ENCODE measurements around the gene PDS5A. TPM values are rescaled to one million over a fixed set of nuclear protein-coding genes. Genes with fewer than 3 reads are reported as not detected.

The PDS5A gene
- total and polyA plus RNA-seq, 9 of the 15 experiments (the other 6 are each of a cell fraction or from before 2014, with no cell fraction given) = 16.4 to 85.4 (median 70.0) TPM

GRCh38 chr4:39855909-39856512, 121.7 kb downstream of the PDS5A start (continued):
- TF ChIP-seq CBX5 (IDR thresholded peaks at IDR 0.05; ENCODE audit: borderline replicate concordance, low read depth) (peak; percentile 72; the same call in 1 of the 2 replicates), ZFP30 (CRISPR knock-in tag; IDR thresholded peaks at IDR 0.05; ENCODE audit: borderline replicate concordance) (no peak), FOXJ3 (CRISPR knock-in tag; IDR thresholded peaks at IDR 0.05) (no peak), JUN (IDR thresholded peaks at IDR 0.05; ENCODE audit: borderline replicate concordance, low read depth, low read length) (peak; percentile 89), JUN (CRISPR knock-in tag; IDR thresholded peaks at IDR 0.05; ENCODE audit: borderline replicate concordance) (no peak), ETV1 (tag; conservative IDR thresholded peaks at IDR 0.05; ENCODE audit: low read depth) (peak; percentile 68)
- TF ChIP-seq, protein P1, sequence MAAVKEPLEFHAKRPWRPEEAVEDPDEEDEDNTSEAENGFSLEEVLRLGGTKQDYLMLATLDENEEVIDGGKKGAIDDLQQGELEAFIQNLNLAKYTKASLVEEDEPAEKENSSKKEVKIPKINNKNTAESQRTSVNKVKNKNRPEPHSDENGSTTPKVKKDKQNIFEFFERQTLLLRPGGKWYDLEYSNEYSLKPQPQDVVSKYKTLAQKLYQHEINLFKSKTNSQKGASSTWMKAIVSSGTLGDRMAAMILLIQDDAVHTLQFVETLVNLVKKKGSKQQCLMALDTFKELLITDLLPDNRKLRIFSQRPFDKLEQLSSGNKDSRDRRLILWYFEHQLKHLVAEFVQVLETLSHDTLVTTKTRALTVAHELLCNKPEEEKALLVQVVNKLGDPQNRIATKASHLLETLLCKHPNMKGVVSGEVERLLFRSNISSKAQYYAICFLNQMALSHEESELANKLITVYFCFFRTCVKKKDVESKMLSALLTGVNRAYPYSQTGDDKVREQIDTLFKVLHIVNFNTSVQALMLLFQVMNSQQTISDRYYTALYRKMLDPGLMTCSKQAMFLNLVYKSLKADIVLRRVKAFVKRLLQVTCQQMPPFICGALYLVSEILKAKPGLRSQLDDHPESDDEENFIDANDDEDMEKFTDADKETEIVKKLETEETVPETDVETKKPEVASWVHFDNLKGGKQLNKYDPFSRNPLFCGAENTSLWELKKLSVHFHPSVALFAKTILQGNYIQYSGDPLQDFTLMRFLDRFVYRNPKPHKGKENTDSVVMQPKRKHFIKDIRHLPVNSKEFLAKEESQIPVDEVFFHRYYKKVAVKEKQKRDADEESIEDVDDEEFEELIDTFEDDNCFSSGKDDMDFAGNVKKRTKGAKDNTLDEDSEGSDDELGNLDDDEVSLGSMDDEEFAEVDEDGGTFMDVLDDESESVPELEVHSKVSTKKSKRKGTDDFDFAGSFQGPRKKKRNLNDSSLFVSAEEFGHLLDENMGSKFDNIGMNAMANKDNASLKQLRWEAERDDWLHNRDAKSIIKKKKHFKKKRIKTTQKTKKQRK (IDR thresholded peaks at IDR 0.05; ENCODE audit: borderline replicate concordance, low read depth, low read length) = no peak
- TF ChIP-seq, protein P2, sequence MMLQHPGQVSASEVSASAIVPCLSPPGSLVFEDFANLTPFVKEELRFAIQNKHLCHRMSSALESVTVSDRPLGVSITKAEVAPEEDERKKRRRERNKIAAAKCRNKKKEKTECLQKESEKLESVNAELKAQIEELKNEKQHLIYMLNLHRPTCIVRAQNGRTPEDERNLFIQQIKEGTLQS (IDR thresholded peaks at IDR 0.05) = peak; percentile 81
- TF ChIP-seq, protein P2 (CRISPR knock-in tag; conservative IDR thresholded peaks at IDR 0.05) = no peak

Data from K562 (cell line).